Mesothelial cell of epicardium (in vitro differentiated cells): Measurements from ENCODE around the gene GMDS. TPM values are rescaled to one million over a fixed set of nuclear protein-coding genes. Genes with fewer than 3 reads are reported as not detected.
A peak's percentile ranks its signal among the peaks of the same experiment; 100 is the strongest.

Source experiments
- DNase-seq, 2 experiments: peaks; one replicate each; pipeline ENCODE4 v3.0.0; 2021; ENCODE audit warnings: low spot score in 2 of 2; ENCODE audit not compliant: unreplicated experiment in 2 of 2
- H3K27ac Mint-ChIP-seq: 2 replicates; pipeline ENCODE4 v1.8.0; 2021; ENCODE audit warnings: mixed read lengths
- H3K27me3 Mint-ChIP-seq: 2 replicates; pipeline ENCODE4 v1.8.0; 2021; ENCODE audit warnings: low read depth, mixed read lengths
- H3K36me3 Mint-ChIP-seq: 2 replicates; pipeline ENCODE4 v1.8.0; 2021; ENCODE audit warnings: mixed read lengths
- H3K4me1 Mint-ChIP-seq: 2 replicates; pipeline ENCODE4 v1.8.0; 2021; ENCODE audit warnings: mixed read lengths
- H3K4me3 Mint-ChIP-seq: 2 replicates; pipeline ENCODE4 v1.8.0; 2021; ENCODE audit warnings: mild to moderate bottlenecking, moderate library complexity, mixed read lengths
- H3K9me3 Mint-ChIP-seq: 2 replicates; pipeline ENCODE4 v1.8.0; 2021; ENCODE audit warnings: mixed read lengths
- CTCF ChIP-seq: fragments of 200-600 bp; sonication (generic); IDR thresholded peaks from one replicate; pipeline ENCODE4 v1.5.0; 2021; ENCODE audit warnings: antibody characterized with exemption; ENCODE audit not compliant: unreplicated experiment
- total RNA-seq: library from RNA; stranded (reverse); gene quantifications from 3 replicates; pipeline ENCODE4 v1.2.1, GENCODE V29; 2021

The GMDS gene
- total RNA-seq, 1 donor from 2014 or later = 39.9 TPM

GRCh38 chr6:1598433-1598832 is 647.0 kb downstream of the GMDS start:
- no peaks in the 10 kb centered on the region for H3K9me3 Mint-ChIP-seq
- H3K4me3 Mint-ChIP-seq = no peak overlapping the region
- TF ChIP-seq CTCF = no peak
- no peak overlapping the region for H3K27ac Mint-ChIP-seq
- H3K36me3 Mint-ChIP-seq = no peaks in the 10 kb centered on the region
- no peak for DNase-seq
- peaks cover 25% of the 10 kb centered on the region for H3K4me1 Mint-ChIP-seq
- peaks cover 63% of the 10 kb centered on the region for H3K27me3 Mint-ChIP-seq

GRCh38 chr6:1597924-1598323 is 647.5 kb downstream of the GMDS start:
- no peak for DNase-seq

GRCh38 chr6:1597121-1597744 is 648.2 kb downstream of the GMDS start:
- H3K4me3 Mint-ChIP-seq = no peak overlapping the region
- no peaks in the 10 kb centered on the region for H3K36me3 Mint-ChIP-seq
- H3K27ac Mint-ChIP-seq = peak overlapping the region; percentile 71
- DNase-seq = no peak
- H3K9me3 Mint-ChIP-seq = no peaks in the 10 kb centered on the region
- H3K27me3 Mint-ChIP-seq = peaks cover 61% of the 10 kb centered on the region
- peaks cover 25% of the 10 kb centered on the region for H3K4me1 Mint-ChIP-seq
- TF ChIP-seq CTCF = no peak

More at GRCh38 chr6:1597924-1598323, 647.5 kb downstream of the GMDS start:
- H3K36me3 Mint-ChIP-seq = no peaks in the 10 kb centered on the region
- H3K27ac Mint-ChIP-seq = no peak overlapping the region
- no peak overlapping the region for H3K4me3 Mint-ChIP-seq
- peaks cover 63% of the 10 kb centered on the region for H3K27me3 Mint-ChIP-seq
- peaks cover 25% of the 10 kb centered on the region for H3K4me1 Mint-ChIP-seq
- no peak for TF ChIP-seq CTCF
- no peaks in the 10 kb centered on the region for H3K9me3 Mint-ChIP-seq

- Mint-ChIP-seq H3K36me3 (no peaks in the 10 kb centered on the region), H3K27ac (no peak overlapping the region), H3K4me3 (peak overlapping the region; percentile 33), H3K9me3 (no peaks in the 10 kb centered on the region), H3K27me3 (peaks cover 62% of the 10 kb centered on the region), H3K4me1 (peaks cover 25% of the 10 kb centered on the region)
- DNase-seq = peak in 1 of 2 experiments; percentile 81
- peak; percentile 91 for TF ChIP-seq CTCF
Observed at GRCh38 chr6:1596088-1596852, 649.1 kb downstream of the GMDS start.

GRCh38 chr6:1595271-1596087 is 649.9 kb downstream of the GMDS start:
- no peak for DNase-seq
- Mint-ChIP-seq H3K9me3 (no peaks in the 10 kb centered on the region), H3K4me3 (no peak overlapping the region), H3K4me1 (peaks cover 25% of the 10 kb centered on the region), H3K36me3 (no peaks in the 10 kb centered on the region), H3K27ac (no peak overlapping the region), H3K27me3 (peaks cover 56% of the 10 kb centered on the region)
- no peak for TF ChIP-seq CTCF
